ENCODE measurements around the gene TANC1. TPM values are rescaled to one million over a fixed set of nuclear protein-coding genes. Genes with fewer than 3 reads are reported as not detected.

The TANC1 gene
- total and polyA plus RNA-seq, 2 donors (not counting 3 experiments of a cell fraction or from before 2014, with no cell fraction given) = 58.9 to 99.4 TPM

DNA sequence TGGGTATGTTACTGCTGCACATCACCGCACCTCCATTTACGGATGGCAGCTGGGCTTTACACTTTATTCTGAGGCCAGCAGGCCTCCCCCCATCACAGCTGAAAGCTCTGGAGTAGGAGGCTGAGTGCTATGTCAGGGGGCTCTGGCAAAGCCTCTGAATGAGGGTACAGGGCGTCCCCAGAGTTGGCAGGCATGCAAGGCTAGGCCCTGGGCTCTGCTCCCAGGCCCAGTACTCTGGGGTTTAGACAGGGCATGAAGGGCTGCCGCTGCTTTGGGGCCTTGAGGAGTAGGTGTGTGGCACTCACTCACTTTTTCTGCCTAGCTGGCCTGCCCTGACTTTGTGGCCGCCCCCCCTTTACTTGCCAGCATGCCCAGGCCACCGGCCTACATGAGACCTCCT lies 227.3 kb downstream of the TANC1 start:
- CTCF ChIA-PET = interaction anchor here (0.9 to 1.0 kb wide), 2 partner anchors 11 to 77 kb away, joined by 3 read pairs; no protein-coding TSS in a partner anchor

More for the DNA sequence above, 227.3 kb downstream of the TANC1 start:
- Histone ChIP-seq H4K20me1 (replicated peaks; ENCODE audit: control insufficient read depth, extremely low read depth, insufficient read depth, low read length) (no peaks in the 10 kb centered on the region), H3K4me3 (replicated peaks in 1 of 3; ENCODE audit: insufficient read depth in 1 of 3, low read depth in 1 of 3, low read length in 3 of 3) (no peak overlapping the region), H3K27ac (ENCODE audit: insufficient read depth, low read depth, low read length) (no peak overlapping the region), H3K9me1 (replicated peaks; ENCODE audit: control insufficient read depth, extremely low read depth, insufficient read depth, low read length) (no peaks in the 10 kb centered on the region), H3K27me3 (ENCODE audit: control insufficient read depth in 2 of 2, insufficient read depth in 2 of 2, low read length in 2 of 2) (no peaks in the 10 kb centered on the region), H3K9me3 (replicated peaks; ENCODE audit: control insufficient read depth, insufficient read depth, low read length) (no peaks in the 10 kb centered on the region), H3K79me2 (ENCODE audit: control insufficient read depth, insufficient read depth, low read length) (no peaks in the 10 kb centered on the region), H3K4me1 (ENCODE audit: control insufficient read depth, extremely low read depth, insufficient read depth, low read length) (no peaks in the 10 kb centered on the region), H3K4me2 (ENCODE audit: insufficient read depth, low read length) (no peak overlapping the region), H3K36me3 (ENCODE audit: control insufficient read depth in 2 of 2, extremely low read depth in 1 of 2, insufficient read depth in 2 of 2, low read length in 2 of 2) (peaks cover 24 to 45% of the 10 kb centered on the region in 2 experiments), H2AFZ (ENCODE audit: low read depth, low read length) (no peak overlapping the region), H3K9ac (replicated peaks; ENCODE audit: extremely low read depth, insufficient read depth, low read length) (no peak overlapping the region)
- BruUV-seq (replicated peaks) = no TSS peak
- intact Hi-C loops (cut with micrococcal nuclease) (no loop called here), dilution Hi-C loops (cut with MboI; ENCODE audit: extremely low pct_ligation_motif_present, low sequenced_read_pairs) (no loop called here)
- TF ChIP-seq MYC (IDR thresholded peaks at IDR 0.05; ENCODE audit: low read depth, low read length) (no peak), POLR2AphosphoS5 (IDR thresholded peaks at IDR 0.05; ENCODE audit: insufficient read depth, low read depth, low read length) (no peak), FOS (IDR thresholded peaks at IDR 0.05; ENCODE audit: borderline replicate concordance, insufficient read depth, low read length) (no peak), JUN (IDR thresholded peaks at IDR 0.05; ENCODE audit: borderline replicate concordance, insufficient read depth, insufficient read length, low read depth) (no peak), GATA2 (IDR thresholded peaks at IDR 0.05; ENCODE audit: insufficient read depth, insufficient read length, low read depth, low read length) (no peak), EZH2 (IDR thresholded peaks at IDR 0.05; ENCODE audit: borderline replicate concordance, low read depth, low read length, severe bottlenecking) (no peak), POLR2A (IDR thresholded peaks at IDR 0.05; ENCODE audit: low read depth, low read length) (no peak)
- TF ChIP-seq, protein P1, sequence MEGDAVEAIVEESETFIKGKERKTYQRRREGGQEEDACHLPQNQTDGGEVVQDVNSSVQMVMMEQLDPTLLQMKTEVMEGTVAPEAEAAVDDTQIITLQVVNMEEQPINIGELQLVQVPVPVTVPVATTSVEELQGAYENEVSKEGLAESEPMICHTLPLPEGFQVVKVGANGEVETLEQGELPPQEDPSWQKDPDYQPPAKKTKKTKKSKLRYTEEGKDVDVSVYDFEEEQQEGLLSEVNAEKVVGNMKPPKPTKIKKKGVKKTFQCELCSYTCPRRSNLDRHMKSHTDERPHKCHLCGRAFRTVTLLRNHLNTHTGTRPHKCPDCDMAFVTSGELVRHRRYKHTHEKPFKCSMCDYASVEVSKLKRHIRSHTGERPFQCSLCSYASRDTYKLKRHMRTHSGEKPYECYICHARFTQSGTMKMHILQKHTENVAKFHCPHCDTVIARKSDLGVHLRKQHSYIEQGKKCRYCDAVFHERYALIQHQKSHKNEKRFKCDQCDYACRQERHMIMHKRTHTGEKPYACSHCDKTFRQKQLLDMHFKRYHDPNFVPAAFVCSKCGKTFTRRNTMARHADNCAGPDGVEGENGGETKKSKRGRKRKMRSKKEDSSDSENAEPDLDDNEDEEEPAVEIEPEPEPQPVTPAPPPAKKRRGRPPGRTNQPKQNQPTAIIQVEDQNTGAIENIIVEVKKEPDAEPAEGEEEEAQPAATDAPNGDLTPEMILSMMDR (IDR thresholded peaks at IDR 0.05; ENCODE audit: extremely low read depth in 1 of 2, insufficient read depth in 1 of 2, low read depth in 1 of 2, low read length in 2 of 2) = no peak
- TF ChIP-seq, protein P2, sequence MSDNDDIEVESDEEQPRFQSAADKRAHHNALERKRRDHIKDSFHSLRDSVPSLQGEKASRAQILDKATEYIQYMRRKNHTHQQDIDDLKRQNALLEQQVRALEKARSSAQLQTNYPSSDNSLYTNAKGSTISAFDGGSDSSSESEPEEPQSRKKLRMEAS (IDR thresholded peaks at IDR 0.05; ENCODE audit: insufficient read depth, insufficient read length) = no peak
- DNase-seq (ENCODE audit: low read depth, low spot score) (no peak), FAIRE-seq (no peak)
- POLR2A ChIA-PET = no interaction called here
